GM12878 (cell line): ENCODE data around the gene COL7A1. TPM values are rescaled to one million over a fixed set of nuclear protein-coding genes. Genes with fewer than 3 reads are reported as not detected.

Experiments
- ATAC-seq: fragments of 200-7000 bp; cut with Tn5 transposase; 3 replicates; pipeline ENCODE4 v1.9.1; 2020; ENCODE audit warnings: mild to moderate bottlenecking, moderate library complexity
- BruUV-seq: library from RNA; stranded (reverse); fragments of 400-500 nt; replicated peaks from 2 replicates; lab custom pipeline; 2021; lab: Mats Ljungman, UMichigan
- CTCF ChIA-PET: fragments of 300-600 bp; sonication (Branson Sonifier 250); formaldehyde crosslinking; extraction: SDS; loops from one replicate; lab custom pipeline; 2021; ENCODE audit warnings: inconsistent platforms; lab: Yijun Ruan, JAX
- POLR2A ChIA-PET: fragments of 350-600 bp; formaldehyde crosslinking; extraction: SDS; loops from one replicate; lab custom pipeline; 2021; ENCODE audit warnings: inconsistent platforms; lab: Charles Lee
- RAD21 ChIA-PET: fragments of 300-600 bp; sonication (Branson Sonifier 250); formaldehyde crosslinking; loops from one replicate; lab custom pipeline; 2023; ENCODE audit warnings: antibody characterized with exemption; ENCODE audit not compliant: unreplicated experiment; lab: Charles Lee
- SMC1A ChIA-PET: fragments of 300-600 bp; sonication (Branson Sonifier 250); formaldehyde crosslinking; loops from one replicate; lab custom pipeline; 2023; ENCODE audit not compliant: unreplicated experiment, uncharacterized antibody; lab: Charles Lee
- DNase-seq: peaks from one replicate; pipeline ENCODE4 v3.0.0-alpha.2; 2011; ENCODE audit warnings: low read depth, low spot score
- FAIRE-seq: peaks from 3 replicates; lab custom pipeline; 2011; peaks lifted over from hg19 to GRCh38; lab: Jason Lieb, UNC
- H2AFZ ChIP-seq: 2 replicates; pipeline ENCODE4 v1.6.0; 2011; ENCODE audit warnings: low read depth, low read length, control low read depth; ENCODE audit not compliant: control insufficient read depth
- H3K27ac ChIP-seq: 2 replicates; pipeline ENCODE4 v1.5.1; 2011; ENCODE audit warnings: control low read depth; ENCODE audit not compliant: control insufficient read depth, insufficient read depth
- H3K27me3 ChIP-seq, 2 experiments: replicated peaks in 1 of 2; 2 replicates each; pipeline versions ENCODE4 v1.6.0 to v1.6.1; 2011; ENCODE audit warnings: low read length in 1 of 2; ENCODE audit not compliant: control insufficient read depth in 2 of 2, insufficient read depth in 2 of 2
- H3K36me3 ChIP-seq, 2 experiments: 2 replicates each; pipeline ENCODE4 v1.5.1; 2011; ENCODE audit warnings: low read length in 1 of 2; ENCODE audit not compliant: control insufficient read depth in 2 of 2, insufficient read depth in 2 of 2
- H3K4me1 ChIP-seq: 2 replicates; pipeline ENCODE4 v1.6.1; 2011; ENCODE audit warnings: mild to moderate bottlenecking, low read length, moderate library complexity, mixed read lengths; ENCODE audit not compliant: control insufficient read depth, insufficient read depth
- H3K4me2 ChIP-seq: 2 replicates; pipeline ENCODE4 v1.6.0; 2011; ENCODE audit warnings: control low read depth; ENCODE audit not compliant: control insufficient read depth, insufficient read depth
- H3K4me3 ChIP-seq: fragments of 200-600 bp; sonication (generic); 2 replicates; pipeline ENCODE4 v1.5.1; 2016
- H3K79me2 ChIP-seq: 2 replicates; pipeline ENCODE4 v1.6.0; 2011; ENCODE audit warnings: low read length; ENCODE audit not compliant: control insufficient read depth, insufficient read depth
- H3K9ac ChIP-seq: 2 replicates; pipeline ENCODE4 v1.8.0; 2011; ENCODE audit warnings: low read length, control low read depth, mixed read lengths; ENCODE audit not compliant: control insufficient read depth, insufficient read depth
- H3K9me3 ChIP-seq: replicated peaks from 3 replicates; pipeline ENCODE4 v1.5.1; 2011; ENCODE audit warnings: mild to moderate bottlenecking, low read length; ENCODE audit not compliant: control insufficient read depth, insufficient read depth
- H4K20me1 ChIP-seq: 2 replicates; pipeline ENCODE4 v1.6.0; 2011; ENCODE audit not compliant: control insufficient read depth, insufficient read depth
- BACH1 ChIP-seq: fragments of 450-650 bp; IDR thresholded peaks from 2 replicates; pipeline ENCODE4 v1.6.1; 2017; ENCODE audit warnings: mild to moderate bottlenecking, borderline replicate concordance
- BCL3 ChIP-seq: IDR thresholded peaks from 2 replicates; pipeline ENCODE4 v1.6.1; 2011; ENCODE audit warnings: borderline replicate concordance, low read depth, mild to moderate bottlenecking, moderate library complexity, low read length; ENCODE audit not compliant: insufficient read depth, poor library complexity, severe bottlenecking
- RELB ChIP-seq: fragments of 450-650 bp; IDR thresholded peaks from 2 replicates; pipeline ENCODE4 v1.6.1; 2017; ENCODE audit warnings: low read depth, mild to moderate bottlenecking, moderate library complexity
- RUNX3 ChIP-seq: IDR thresholded peaks from 2 replicates; pipeline ENCODE4 v1.6.1; 2012; ENCODE audit warnings: low read length, inconsistent platforms
- SP1 ChIP-seq: IDR thresholded peaks from one replicate; pipeline ENCODE4 v1.6.1; 2011; ENCODE audit warnings: low read depth, low read length
- SREBF2 ChIP-seq: IDR thresholded peaks from 2 replicates; pipeline ENCODE4 v1.6.1; 2012; ENCODE audit warnings: mild to moderate bottlenecking, low read length
- TARDBP ChIP-seq: IDR thresholded peaks from 2 replicates; pipeline ENCODE4 v1.6.1; 2016; ENCODE audit warnings: borderline replicate concordance
- ZBTB11 ChIP-seq: fragments of 450-650 bp; formaldehyde crosslinking; IDR thresholded peaks from 2 replicates; pipeline ENCODE4 v1.5.0; 2022; ENCODE audit warnings: mild to moderate bottlenecking, missing genetic modification characterization
- ZBTB33 ChIP-seq: fragments of 450-650 bp; IDR thresholded peaks from 2 replicates; pipeline ENCODE4 v1.6.1; 2017; ENCODE audit warnings: mild to moderate bottlenecking
- WGBS: methylation state at CpG from one replicate; pipeline ENCODE4 v1.1.6; 2016; ENCODE audit warnings: low lambda C conversion rate; ENCODE audit not compliant: insufficient replicate concordance, insufficient coverage; ENCODE audit errors: missing lambda C conversion rate; 5-methylcytosine and 5-hydroxymethylcytosine counted together
- in situ Hi-C: fragments of 300-500 bp; cut with MboI; formaldehyde crosslinking; loops from 9 replicates; pipeline ENCODE4 v1.14.3; 2018; ENCODE audit warnings: mixed read lengths
- intact Hi-C: fragments of 100-400 bp; cut with micrococcal nuclease; formaldehyde crosslinking; loops from one replicate; pipeline ENCODE4 v1.14.2; 2022; ENCODE audit not compliant: unreplicated experiment
- polyA plus RNA-seq, 11 experiments: library from polyadenylated mRNA; depleted of rRNA in 4 of 11; unstranded in 6 of 11; stranded (reverse) in 5 of 11; fragments of >200 nt; fragmentation: Nextera tagmentation in 4 of 11; fragmentation: Illumina TruSeq in 1 of 11; extraction: Ambion mirVana in 4 of 11; extraction: Trizol in 1 of 11; gene quantifications; 1 replicate in 1 of 11; 2 replicates in 10 of 11; pipeline versions ENCODE4 v1.2.1 to v1.2.3, GENCODE V29; 2011 to 2016; ENCODE audit warnings: inconsistent platforms in 2 of 11, missing spikeins in 2 of 11, low read depth in 1 of 11
- total RNA-seq, 4 experiments: library from RNA; depleted of rRNA in 3 of 4; stranded (reverse); fragments of >200 nt in 3 of 4; fragmentation: Illumina TruSeq in 1 of 4; extraction: Trizol in 1 of 4; gene quantifications; 2 replicates each; pipeline versions ENCODE4 v1.2.1 to v1.2.3, GENCODE V29; 2013 to 2021

The COL7A1 gene
- total and polyA plus RNA-seq, 10 of the 15 experiments (the other 5 are each of a cell fraction or from before 2014, with no cell fraction given) = 0.01 to 1.9 (median 0.29) TPM; not detected in 1

GRCh38 chr3:48641396-48641795, 46.3 kb upstream of the COL7A1 start:
- Histone ChIP-seq H3K36me3 (no peaks in the 10 kb centered on the region), H3K4me2 (no peak overlapping the region), H3K79me2 (no peaks in the 10 kb centered on the region), H3K27me3 (no peaks in the 10 kb centered on the region), H3K9me3 (no peaks in the 10 kb centered on the region), H2AFZ (no peak overlapping the region), H3K4me1 (peaks cover 2% of the 10 kb centered on the region; the same call in 1 of the 2 replicates), H4K20me1 (no peaks in the 10 kb centered on the region), H3K9ac (no peak overlapping the region), H3K27ac (no peak overlapping the region), H3K4me3 (no peak overlapping the region)
- POLR2A ChIA-PET = no interaction called here
- intact Hi-C loops (no loop called here), in situ Hi-C loops (no loop called here)
- RAD21 ChIA-PET = no interaction called here
- TF ChIP-seq SREBF2 (no peak), TARDBP (no peak), BCL3 (no peak), ZBTB11 (CRISPR knock-in tag) (no peak), RUNX3 (no peak), SP1 (no peak), RELB (no peak), BACH1 (no peak), ZBTB33 (no peak)
- CTCF ChIA-PET = no interaction called here
- SMC1A ChIA-PET = no interaction called here
- DNase-seq (no peak), FAIRE-seq (no peak), ATAC-seq (no peak)
- WGBS = 46% methylated on average over 3 of the region's 3 CpGs
- BruUV-seq = no TSS peak
